B cell (primary cell): ENCODE measurements around the gene KAT7. TPM values are rescaled to one million over a fixed set of nuclear protein-coding genes. Genes with fewer than 3 reads are reported as not detected.

ENCODE experiments used
- ATAC-seq: fragments of 200-7000 bp; cut with Tn5 transposase; one replicate; pipeline ENCODE4 v1.10.0; 2021; ENCODE audit warnings: low read depth, mild to moderate bottlenecking, moderate number of reproducible peaks, moderate library complexity
- CTCF ChIA-PET: fragments of 350-600 bp; sonication (Branson Sonifier 250); formaldehyde crosslinking; loops from one replicate; lab custom pipeline; 2021; ENCODE audit warnings: antibody characterized with exemption, inconsistent platforms; lab: Charles Lee
- POLR2A ChIA-PET: fragments of 350-600 bp; sonication (Branson Sonifier 250); formaldehyde crosslinking; loops from one replicate; lab custom pipeline; 2021; ENCODE audit warnings: antibody characterized with exemption; lab: Charles Lee
- DNase-seq: peaks from one replicate; pipeline ENCODE4 v3.0.0; 2013
- H2AFZ ChIP-seq: 2 replicates; pipeline ENCODE4 v1.6.1; 2012; ENCODE audit warnings: mild to moderate bottlenecking, low read depth, low read length; ENCODE audit not compliant: insufficient read depth, poor library complexity, severe bottlenecking
- H3K27ac ChIP-seq, 2 donors: 1 replicate in 1 of 2; 2 replicates in 1 of 2; pipeline ENCODE4 v1.5.1; 2012 to 2013; ENCODE audit warnings: low read length in 2 of 2, mild to moderate bottlenecking in 2 of 2, moderate library complexity in 1 of 2
- H3K27me3 ChIP-seq, 4 experiments: fragments of 200-600 bp in 1 of 4; sonication (generic) in 1 of 4; replicated peaks in 1 of 4; 1 replicate in 2 of 4; 2 replicates in 2 of 4; pipeline versions ENCODE4 v1.6.1 to v1.7.0; 2013 to 2016; ENCODE audit warnings: low read length in 3 of 4, mild to moderate bottlenecking in 2 of 4, mixed read lengths in 1 of 4, moderate library complexity in 1 of 4; ENCODE audit not compliant: insufficient read depth in 4 of 4, control insufficient read depth in 3 of 4; ENCODE audit errors: control extremely low read depth in 1 of 4
- H3K36me3 ChIP-seq, 2 experiments: replicated peaks in 1 of 2; 1 replicate in 1 of 2; 2 replicates in 1 of 2; pipeline versions ENCODE4 v1.6.1 to v1.7.1; 2013; ENCODE audit warnings: low read length in 1 of 2; ENCODE audit not compliant: insufficient read depth in 2 of 2, control insufficient read depth in 1 of 2; ENCODE audit errors: control extremely low read depth in 1 of 2, extremely low read depth in 1 of 2
- H3K4me1 ChIP-seq, 2 donors: fragments of 200-600 bp in 1 of 2; sonication (generic) in 1 of 2; 1 replicate in 1 of 2; 2 replicates in 1 of 2; pipeline versions ENCODE4 v1.5.1 to v1.6.1; 2013 to 2017; ENCODE audit warnings: low read length in 2 of 2; ENCODE audit not compliant: control insufficient read depth in 2 of 2, insufficient read depth in 2 of 2
- H3K4me2 ChIP-seq: replicated peaks from 2 replicates; pipeline ENCODE3; 2012; ENCODE audit warnings: mild to moderate bottlenecking, low read depth, low read length; ENCODE audit not compliant: poor library complexity, severe bottlenecking
- H3K4me3 ChIP-seq, 5 experiments: fragments of 200-600 bp in 1 of 5; sonication (generic) in 1 of 5; 1 replicate in 3 of 5; 2 replicates in 2 of 5; pipeline versions ENCODE4 v1.5.1 to v1.7.0; 2011 to 2016; ENCODE audit warnings: low read length in 4 of 5, mild to moderate bottlenecking in 4 of 5, low read depth in 2 of 5, control low read depth in 1 of 5, moderate library complexity in 1 of 5; ENCODE audit not compliant: insufficient read depth in 1 of 5; ENCODE audit errors: control extremely low read depth in 1 of 5, extremely low read depth in 1 of 5
- H3K79me2 ChIP-seq: fragments of 200-600 bp; sonication (generic); one replicate; pipeline ENCODE4 v1.6.0; 2016; ENCODE audit warnings: low read length; ENCODE audit not compliant: control insufficient read depth, insufficient read depth
- H3K9ac ChIP-seq: fragments of 200-600 bp; sonication (generic); 2 replicates; pipeline ENCODE4 v1.6.1; 2017; ENCODE audit warnings: mild to moderate bottlenecking, low read length, moderate library complexity
- H3K9me3 ChIP-seq, 3 donors: one replicate each; pipeline versions ENCODE4 v1.6.1 to v1.7.1; 2013; ENCODE audit warnings: low read length in 2 of 3; ENCODE audit not compliant: control insufficient read depth in 2 of 3, insufficient read depth in 1 of 3; ENCODE audit errors: control extremely low read depth in 1 of 3
- H4K20me1 ChIP-seq: 2 replicates; pipeline ENCODE4 v1.6.0; 2012; ENCODE audit warnings: mild to moderate bottlenecking, low read length; ENCODE audit not compliant: insufficient read depth, control insufficient read depth, poor library complexity, severe bottlenecking
- H3K27ac Mint-ChIP-seq: one replicate; pipeline ENCODE4 v1.8.0; 2021; ENCODE audit warnings: mixed read lengths
- H3K27me3 Mint-ChIP-seq: one replicate; pipeline ENCODE4 v1.8.0; 2021; ENCODE audit warnings: mixed read lengths
- H3K4me1 Mint-ChIP-seq: one replicate; pipeline ENCODE4 v1.8.0; 2021; ENCODE audit warnings: mixed read lengths
- H3K4me3 Mint-ChIP-seq: one replicate; pipeline ENCODE4 v1.8.0; 2021; ENCODE audit warnings: mixed read lengths
- H3K9me3 Mint-ChIP-seq: one replicate; pipeline ENCODE4 v1.8.0; 2022; ENCODE audit warnings: mixed read lengths; ENCODE audit not compliant: insufficient read depth
- CTCF ChIP-seq: fragments of 200-600 bp; IDR thresholded peaks from one replicate; pipeline ENCODE4 v1.8.0; 2022; ENCODE audit warnings: antibody characterized with exemption, mild to moderate bottlenecking
- EZH2 ChIP-seq: IDR thresholded peaks from 2 replicates; pipeline ENCODE4 v1.6.1; 2012; ENCODE audit warnings: borderline replicate concordance, low read depth, mild to moderate bottlenecking, moderate library complexity, low read length; ENCODE audit not compliant: insufficient read depth, poor library complexity, severe bottlenecking
- WGBS: methylation state at CpG from one replicate; pipeline ENCODE4 v1.1.5; 2013; ENCODE audit warnings: missing lambda C conversion rate; ENCODE audit not compliant: insufficient coverage; 5-methylcytosine and 5-hydroxymethylcytosine counted together
- intact Hi-C: fragments of 100-400 bp; cut with micrococcal nuclease; formaldehyde crosslinking; loops from one replicate; pipeline ENCODE4 v1.10.0; 2022
- polyA plus RNA-seq: library from polyadenylated mRNA; depleted of rRNA; stranded (reverse); fragments of >200 nt; gene quantifications from 2 replicates; pipeline ENCODE4 v1.2.3, GENCODE V29; 2012
- total RNA-seq, 2 donors: library from RNA; stranded (reverse); fragments of 120-200 nt in 1 of 2; gene quantifications; 1 replicate in 1 of 2; 2 replicates in 1 of 2; pipeline versions ENCODE4 v1.2.3 to v1.2.4, GENCODE V29; 2013 to 2022

KAT7 gene
- total and polyA plus RNA-seq, 2 donors (not counting 1 experiment from before 2014, with no cell fraction given) = 16.7 to 124 TPM

- Mint-ChIP-seq H3K27ac (no peak overlapping the region), H3K27me3 (peaks cover 53% of the 10 kb centered on the region), H3K4me3 (peak overlapping the region; percentile 56), H3K9me3 (no peaks in the 10 kb centered on the region), H3K4me1 (peaks cover 6% of the 10 kb centered on the region)
- H3K9ac ChIP-seq = no peak overlapping the region
- H3K4me1 ChIP-seq = peaks cover 9 to 10% of the 10 kb centered on the region in 2 donors
- peak overlapping the region in 2 of 5 experiments; percentile 9 to 16 for H3K4me3 ChIP-seq
- no peaks in the 10 kb centered on the region for H4K20me1 ChIP-seq
- WGBS = 5% methylated on average over 36 of the region's 41 CpGs
- H3K36me3 ChIP-seq = no peaks in the 10 kb centered on the region
- H3K27ac ChIP-seq = no peak overlapping the region
- H3K79me2 ChIP-seq = no peaks in the 10 kb centered on the region
- intact Hi-C loops = loop anchor here (1.0 kb wide), 2 partner anchors 19 to 118 kb away; no protein-coding TSS in a partner anchor
- H2AFZ ChIP-seq = peak overlapping the region; percentile 79
- no peak for TF ChIP-seq EZH2
- peak; percentile 97 for TF ChIP-seq CTCF
- peak; percentile 78 for DNase-seq
- peak overlapping the region; percentile 74 for H3K4me2 ChIP-seq
- ChIA-PET CTCF (interaction anchor here (1.1 to 2.9 kb wide), 9 partner anchors 14 to 417 kb away, joined by 3 to 45 read pairs (median 4); no protein-coding TSS in a partner anchor), POLR2A (interaction anchor here (0.5 kb wide), 1 partner anchor 129 kb away, joined by 6 read pairs; no protein-coding TSS in a partner anchor)
- peak; percentile 95 for ATAC-seq
- H3K27me3 ChIP-seq = peaks cover 0 to 46% (median 18%) of the 10 kb centered on the region in 4 experiments
- H3K9me3 ChIP-seq = no peaks in the 10 kb centered on the region
Observed at GRCh38 chr17:49880291-49881053, 92.0 kb downstream of the KAT7 start.

- TF ChIP-seq EZH2 = no peak
- no peak for TF ChIP-seq CTCF
- peak overlapping the region; percentile 56 for H3K4me3 Mint-ChIP-seq
- ATAC-seq = no peak
- Histone ChIP-seq H3K27me3 (peaks cover 0 to 46% (median 18%) of the 10 kb centered on the region in 4 experiments), H3K9ac (no peak overlapping the region), H3K4me3 (no peak overlapping the region), H3K27ac (no peak overlapping the region), H3K36me3 (no peaks in the 10 kb centered on the region), H3K4me1 (peaks cover 9 to 10% of the 10 kb centered on the region in 2 donors), H2AFZ (peak overlapping the region; percentile 79), H3K79me2 (no peaks in the 10 kb centered on the region), H3K9me3 (no peaks in the 10 kb centered on the region), H4K20me1 (no peaks in the 10 kb centered on the region), H3K4me2 (peak overlapping the region; percentile 74)
- no peak overlapping the region for H3K27ac Mint-ChIP-seq
- 0% methylated on average over 1 of the region's 5 CpGs for WGBS
- H3K9me3 Mint-ChIP-seq = no peaks in the 10 kb centered on the region
- POLR2A ChIA-PET = no interaction called here
- H3K4me1 Mint-ChIP-seq = peaks cover 6% of the 10 kb centered on the region
- intact Hi-C loops = no loop called here
- H3K27me3 Mint-ChIP-seq = peaks cover 55% of the 10 kb centered on the region
- no peak for DNase-seq
- CTCF ChIA-PET = interaction anchor here (1.1 to 2.9 kb wide), 8 partner anchors 15 to 416 kb away, joined by 3 to 45 read pairs (median 4); no protein-coding TSS in a partner anchor
Observed at GRCh38 chr17:49881054-49881402, 92.5 kb downstream of the KAT7 start.
